HL-60/S4 treated with retinoic acid at 250 ng/mL for 4 days and 3 days (cell line): ENCODE data around the gene OR8J1.
"Not testable (repeated sequence)": the region's sequence is repeated elsewhere in the genome, so short reads cannot be mapped to it uniquely, and the experiment has no call there.

Experiments used
- in situ Hi-C: fragments of 300-500 bp; cut with MboI; formaldehyde crosslinking; loops from 2 replicates; pipeline ENCODE4 v1.7.0; 2022; ENCODE audit warnings: low sequenced_read_pairs

Gene OR8J1, protein sequence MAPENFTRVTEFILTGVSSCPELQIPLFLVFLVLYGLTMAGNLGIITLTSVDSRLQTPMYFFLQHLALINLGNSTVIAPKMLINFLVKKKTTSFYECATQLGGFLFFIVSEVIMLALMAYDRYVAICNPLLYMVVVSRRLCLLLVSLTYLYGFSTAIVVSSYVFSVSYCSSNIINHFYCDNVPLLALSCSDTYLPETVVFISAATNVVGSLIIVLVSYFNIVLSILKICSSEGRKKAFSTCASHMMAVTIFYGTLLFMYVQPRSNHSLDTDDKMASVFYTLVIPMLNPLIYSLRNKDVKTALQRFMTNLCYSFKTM

DNA sequence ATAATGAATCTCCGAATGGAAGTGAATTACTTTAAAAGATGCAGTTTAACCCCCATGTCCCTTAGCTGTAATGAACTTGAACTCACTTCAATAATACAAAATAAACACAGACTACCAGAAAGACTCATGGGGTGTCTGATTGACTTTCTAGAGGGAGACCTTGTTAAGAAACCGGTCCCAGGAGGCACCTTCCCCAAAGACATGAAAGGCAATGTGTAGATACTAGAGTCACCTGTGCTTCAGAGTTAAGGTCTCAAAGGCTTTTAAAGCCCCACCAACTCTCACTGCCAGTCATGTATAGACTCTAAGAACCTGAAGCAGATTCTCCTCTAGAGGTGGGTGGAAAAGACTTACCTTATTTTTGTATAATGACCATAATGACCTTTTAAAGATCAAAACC is at the start of gene OR8J1:
OR8J1 (plus strand) TSS at position 301 of the 400 bp plus-strand sequence. CDS start 5,956 bp downstream, outside the sequence.
- in situ Hi-C loops, result no loop called here

DNA sequence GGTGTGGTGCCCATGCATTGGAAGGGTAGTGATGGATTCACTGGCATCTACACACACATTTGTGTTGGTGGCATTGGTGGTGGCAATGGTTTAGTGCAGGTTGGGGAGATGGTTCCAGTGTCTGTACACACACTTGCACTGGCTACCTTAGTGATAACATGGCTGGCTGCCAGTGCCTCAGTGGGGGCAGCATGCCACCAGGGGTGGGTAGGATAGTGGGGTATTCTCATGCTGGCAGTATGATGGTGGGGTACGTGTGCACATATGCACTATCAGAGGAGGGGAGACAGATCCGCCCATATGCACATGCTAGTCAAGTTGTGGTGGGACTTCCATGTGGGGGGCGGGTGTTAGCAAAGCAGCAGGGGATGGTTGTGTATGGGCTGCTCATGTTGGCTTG is 46.3 kb upstream of the OR8J1 start:
- in situ Hi-C loops, result no loop called here

DNA sequence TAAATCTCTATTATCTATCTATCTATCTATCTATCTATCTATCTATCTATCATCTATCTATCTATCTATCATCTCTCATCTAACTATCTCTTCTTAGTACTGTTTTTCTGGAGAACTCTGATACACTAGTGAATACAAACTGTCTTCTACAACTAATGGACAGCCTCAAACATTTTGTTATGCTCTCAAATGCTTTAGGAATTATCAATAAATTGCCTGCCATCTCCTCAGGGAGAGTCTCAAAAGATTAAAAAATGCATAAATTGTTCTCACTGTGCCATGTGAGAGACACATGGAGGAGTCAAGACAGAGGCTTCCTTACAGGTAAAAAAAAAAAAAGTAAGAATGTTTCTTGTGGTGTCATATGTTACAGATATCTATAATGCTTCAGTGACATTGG is 39.2 kb upstream of the OR8J1 start, which contains the start of gene OR8K3:
OR8K3 (plus strand) TSS at position 301 of the 400 bp plus-strand sequence. CDS start 3,163 bp downstream, outside the sequence.
- in situ Hi-C loops, result no loop called here

DNA sequence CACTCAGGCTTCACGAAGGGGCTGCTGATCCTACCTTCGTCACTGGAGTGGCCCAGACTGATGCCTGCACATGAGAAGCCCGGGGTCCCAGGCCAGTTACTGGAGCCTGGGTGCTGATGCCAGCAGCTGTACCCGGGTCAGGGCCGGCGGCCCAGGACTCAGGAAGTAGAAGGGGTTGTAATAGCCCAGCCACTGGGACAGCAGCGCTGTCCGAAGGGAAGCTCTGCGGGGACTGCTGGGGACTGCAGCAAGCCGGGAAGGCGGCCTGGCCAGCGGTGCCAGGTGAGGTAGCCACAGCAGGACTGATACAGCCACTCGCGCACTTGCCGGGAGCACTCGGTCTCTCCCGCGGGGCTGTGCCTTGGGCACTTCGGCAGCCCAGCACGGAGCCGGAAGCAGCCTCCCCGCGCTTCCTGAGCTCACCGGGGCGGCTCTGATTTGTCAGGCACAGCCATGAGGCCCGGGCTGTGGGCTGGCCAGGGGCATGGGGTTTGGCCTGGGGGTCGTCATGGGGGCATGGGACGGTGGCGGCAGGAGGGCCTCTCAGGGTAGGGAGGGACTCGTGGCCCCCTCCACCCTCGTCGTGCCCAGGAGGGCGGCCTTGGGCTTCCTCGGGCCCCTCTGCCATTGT is 22.1 kb upstream of the OR8J1 start:
- in situ Hi-C loops, result no loop called here

DNA sequence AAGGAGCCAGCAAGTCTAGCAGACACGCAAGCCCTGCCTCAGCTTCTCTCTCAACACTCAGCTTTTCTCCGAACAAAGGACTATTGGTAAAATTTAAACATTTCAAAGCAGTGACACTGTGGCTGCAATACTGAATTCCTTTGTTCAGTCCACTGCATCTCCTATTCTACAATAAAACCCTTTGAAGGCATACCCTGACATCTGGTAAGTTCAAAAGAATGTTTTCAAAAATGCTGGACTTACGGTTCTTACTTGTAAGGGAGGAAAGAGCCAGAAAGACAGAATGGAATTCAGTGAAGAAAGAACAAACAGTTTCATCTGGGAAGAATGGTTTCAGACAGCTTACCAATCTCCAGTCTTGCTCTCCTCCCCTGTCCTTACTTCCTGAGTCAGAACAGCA is 20.9 kb upstream of the OR8J1 start:
- in situ Hi-C loops, result no loop called here

DNA sequence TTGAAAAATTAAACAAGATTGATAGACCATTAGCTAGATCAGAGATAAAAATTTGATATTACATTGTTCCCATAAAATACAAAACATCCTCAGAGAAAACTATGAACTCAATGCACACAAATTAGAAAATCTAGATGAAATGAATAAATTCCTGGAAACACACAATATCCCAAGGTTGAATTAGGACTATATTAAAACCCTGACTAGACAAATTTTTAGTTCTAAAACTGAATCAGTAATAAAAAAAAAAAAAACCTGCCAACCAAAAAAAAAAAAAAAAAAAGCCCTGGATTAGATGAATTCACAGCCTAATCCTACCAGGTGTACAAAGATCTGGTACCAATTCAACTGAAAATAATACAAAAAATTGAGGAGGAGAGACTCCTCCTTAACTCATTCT is 13.8 kb upstream of the OR8J1 start:
- in situ Hi-C loops, result no loop called here

DNA sequence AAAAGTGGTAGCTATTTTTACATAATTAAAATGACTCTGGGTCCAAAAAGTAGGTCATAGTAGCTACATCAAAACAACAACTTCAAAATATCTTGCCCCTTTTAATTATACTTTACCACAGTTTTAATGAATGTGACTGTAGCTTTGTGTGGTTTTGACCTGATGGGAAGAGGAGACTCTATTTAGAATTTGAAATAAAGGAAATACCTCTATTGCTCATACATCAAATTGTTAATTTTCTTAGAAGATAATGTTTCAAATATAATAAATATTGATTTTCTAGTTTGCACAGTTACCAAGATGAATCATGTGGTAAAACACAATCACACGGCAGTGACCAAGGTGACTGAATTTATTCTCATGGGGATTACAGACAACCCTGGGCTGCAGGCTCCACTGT is 8.4 kb upstream of the OR8J1 start, which contains the start of gene OR8K1:
OR8K1 (plus strand) TSS at position 301 of the 400 bp plus-strand sequence; CDS start at position 301, 0 bp downstream.
- in situ Hi-C loops, result no loop called here

DNA sequence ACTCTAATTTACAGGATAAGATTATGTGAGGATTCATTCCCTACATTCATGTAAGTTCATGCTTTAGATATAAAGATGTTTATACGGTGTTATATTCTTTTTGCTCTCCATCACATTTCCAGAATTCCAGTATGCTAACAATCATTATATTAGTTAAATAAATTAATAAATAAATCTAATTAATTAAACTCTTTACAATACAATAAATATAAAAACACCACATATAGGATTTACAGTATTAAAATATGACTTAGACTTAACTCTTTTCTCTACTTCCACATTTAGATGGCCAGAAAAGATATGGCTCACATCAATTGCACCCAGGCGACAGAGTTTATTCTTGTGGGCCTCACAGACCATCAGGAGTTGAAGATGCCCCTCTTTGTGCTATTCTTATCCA is 21.2 kb downstream of the OR8J1 start, which contains the start of gene OR8U1:
OR8U1 (plus strand) TSS at position 301 of the 400 bp plus-strand sequence; CDS start at position 301, 0 bp downstream.
- in situ Hi-C loops, result no loop called here

DNA sequence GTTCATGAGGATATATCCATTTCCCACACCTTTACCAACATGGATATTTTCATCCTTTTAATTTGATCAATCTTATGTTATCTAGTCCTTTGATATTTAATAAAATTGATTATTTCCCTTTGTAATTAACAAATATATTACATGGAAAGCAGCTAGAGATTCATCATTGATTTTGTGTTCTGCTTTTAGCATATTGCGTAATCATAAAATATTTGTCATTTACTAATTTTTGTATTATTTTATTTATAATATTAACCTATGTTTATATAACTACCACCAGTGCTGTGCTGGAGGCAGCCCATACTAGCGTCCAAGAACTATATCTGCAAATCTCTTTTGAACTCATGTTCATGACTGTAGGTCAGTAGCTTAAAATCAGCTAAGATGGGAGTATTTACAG is 26.0 kb downstream of the OR8J1 start:
- in situ Hi-C loops, result no loop called here

DNA sequence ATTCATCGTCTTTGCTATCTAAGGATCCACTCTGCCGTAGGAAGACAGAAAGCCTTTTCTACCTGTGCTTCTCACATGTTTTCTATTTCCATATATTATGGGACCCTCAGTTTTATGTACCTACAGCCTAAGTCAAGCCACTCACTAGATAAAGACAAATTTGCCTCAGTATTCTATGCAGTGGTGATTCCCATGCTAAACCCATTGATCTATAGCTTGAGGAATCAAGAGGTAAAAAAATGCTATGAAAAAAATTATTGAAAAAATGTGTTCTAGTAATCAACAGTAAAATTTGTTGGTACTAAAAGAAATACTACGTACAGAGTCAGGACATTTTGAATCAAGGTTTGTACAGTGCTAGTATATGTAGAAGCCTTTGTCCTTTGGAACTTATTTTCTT is 40.3 kb downstream of the OR8J1 start:
- in situ Hi-C loops, result no loop called here

DNA sequence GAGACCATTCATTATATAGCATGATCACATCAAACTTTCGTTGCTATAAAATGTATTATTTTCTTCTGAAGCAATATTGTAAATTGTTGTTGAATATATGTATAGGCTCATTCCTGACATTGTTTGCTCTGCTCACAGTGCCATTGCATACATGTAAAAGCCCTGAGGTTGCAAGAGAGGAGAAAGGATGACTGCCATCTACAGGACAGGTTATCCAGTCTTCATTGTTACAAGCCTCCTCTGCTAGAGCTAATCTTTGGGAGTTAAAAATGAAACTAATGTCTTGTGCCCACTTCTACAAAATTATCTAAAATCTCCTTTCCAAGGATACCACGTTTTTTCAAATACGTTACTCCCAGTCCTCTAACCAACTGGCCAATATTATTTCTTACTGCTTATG is 42.0 kb downstream of the OR8J1 start:
- in situ Hi-C loops, result no loop called here

DNA sequence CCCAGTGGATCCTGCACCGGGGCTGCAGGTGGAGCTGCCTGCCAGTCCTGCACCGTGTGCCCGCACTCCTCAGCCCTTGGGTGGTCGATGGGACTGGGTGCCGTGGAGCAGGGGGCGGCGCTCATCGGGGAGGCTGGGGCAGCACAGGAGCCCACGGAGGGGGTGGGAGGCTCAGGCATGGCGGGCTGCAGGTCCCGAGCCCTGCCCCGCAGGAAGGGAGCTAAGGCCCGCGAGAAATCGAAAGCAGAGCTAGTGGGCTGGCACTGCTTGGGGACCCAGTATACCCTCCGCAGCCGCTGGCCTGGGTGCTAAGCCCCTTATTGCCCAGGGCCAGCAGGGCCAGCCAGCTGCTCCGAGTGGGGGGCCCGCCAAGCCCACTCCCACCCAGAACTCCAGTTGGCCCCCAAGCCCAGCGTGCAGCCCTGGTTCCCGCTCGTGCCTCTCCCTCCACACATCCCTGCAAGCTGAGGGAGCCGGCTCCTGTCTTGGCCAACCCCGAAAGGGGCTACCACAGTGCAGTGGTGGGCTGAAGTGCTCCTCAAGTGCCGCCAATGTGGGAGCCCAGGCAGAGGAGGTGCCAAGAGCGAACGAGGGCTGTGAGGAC is 47.9 kb downstream of the OR8J1 start:
- in situ Hi-C loops, result not testable (repeated sequence)

DNA sequence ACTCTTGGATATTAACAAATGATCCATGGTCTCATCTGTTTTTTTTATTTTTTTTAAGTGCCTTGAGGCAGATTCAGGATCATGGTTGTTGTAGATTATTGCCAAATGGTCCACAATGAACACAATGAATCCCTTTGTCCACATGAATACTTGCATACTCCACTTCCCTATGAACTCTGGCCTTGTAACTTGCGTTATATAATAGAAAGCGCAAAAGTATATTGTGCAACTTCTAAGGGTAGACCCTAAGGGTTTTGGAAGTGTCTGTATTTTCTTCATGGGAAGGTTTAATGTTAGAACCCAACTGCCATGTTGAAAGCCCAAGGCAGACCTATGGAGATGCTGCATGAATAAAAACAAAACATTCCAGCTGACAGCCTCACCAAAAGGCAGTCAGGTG is 50.3 kb downstream of the OR8J1 start:
- in situ Hi-C loops, result no loop called here

DNA sequence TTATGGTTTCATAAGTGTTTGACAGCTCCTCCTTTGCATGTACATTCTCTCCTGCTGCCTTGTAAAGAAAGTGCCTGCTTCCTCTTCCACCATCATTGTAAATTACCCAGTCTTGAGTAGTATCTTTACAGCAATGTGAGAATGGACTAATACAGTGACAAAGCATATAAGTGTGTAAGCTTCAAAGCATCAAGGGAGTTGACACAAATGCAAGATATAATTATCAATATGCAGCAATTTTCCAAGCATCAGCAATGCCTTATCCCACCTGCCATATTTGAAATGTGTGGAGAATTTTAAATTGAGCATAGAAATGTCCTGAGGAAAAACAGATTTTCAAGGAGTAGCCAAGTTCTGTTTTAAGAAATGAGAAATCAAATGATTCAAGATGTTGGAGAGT is 56.7 kb downstream of the OR8J1 start:
- in situ Hi-C loops, result no loop called here
